NCI-H69 (cell line): ENCODE measurements around the gene CLDN24.

ENCODE experiments used
- DNase-seq: peaks from one replicate; lab custom pipeline; 2025; lab: John Stamatoyannopoulos, UW

Gene CLDN24

DNA sequence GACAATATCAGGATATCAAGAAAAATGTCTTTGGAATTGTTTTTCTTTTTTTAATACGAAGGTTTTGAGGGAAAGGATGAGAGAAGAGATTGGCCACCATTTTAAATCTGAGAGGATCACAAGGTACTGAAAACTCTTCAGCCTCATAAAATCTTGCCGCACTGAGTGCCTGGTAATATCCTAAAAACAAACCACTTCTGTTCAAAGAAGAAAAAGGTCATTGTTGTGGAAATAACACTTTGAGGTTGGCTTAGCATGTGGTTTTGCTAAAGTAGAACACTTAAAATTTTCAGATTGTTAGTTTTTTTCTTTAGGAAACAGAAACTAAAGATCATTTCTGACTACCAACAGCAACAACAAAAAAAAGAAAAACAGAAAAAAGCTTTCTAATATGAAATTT, 1.1 kb downstream of the CLDN24 start:
- no peak for DNase-seq

DNA sequence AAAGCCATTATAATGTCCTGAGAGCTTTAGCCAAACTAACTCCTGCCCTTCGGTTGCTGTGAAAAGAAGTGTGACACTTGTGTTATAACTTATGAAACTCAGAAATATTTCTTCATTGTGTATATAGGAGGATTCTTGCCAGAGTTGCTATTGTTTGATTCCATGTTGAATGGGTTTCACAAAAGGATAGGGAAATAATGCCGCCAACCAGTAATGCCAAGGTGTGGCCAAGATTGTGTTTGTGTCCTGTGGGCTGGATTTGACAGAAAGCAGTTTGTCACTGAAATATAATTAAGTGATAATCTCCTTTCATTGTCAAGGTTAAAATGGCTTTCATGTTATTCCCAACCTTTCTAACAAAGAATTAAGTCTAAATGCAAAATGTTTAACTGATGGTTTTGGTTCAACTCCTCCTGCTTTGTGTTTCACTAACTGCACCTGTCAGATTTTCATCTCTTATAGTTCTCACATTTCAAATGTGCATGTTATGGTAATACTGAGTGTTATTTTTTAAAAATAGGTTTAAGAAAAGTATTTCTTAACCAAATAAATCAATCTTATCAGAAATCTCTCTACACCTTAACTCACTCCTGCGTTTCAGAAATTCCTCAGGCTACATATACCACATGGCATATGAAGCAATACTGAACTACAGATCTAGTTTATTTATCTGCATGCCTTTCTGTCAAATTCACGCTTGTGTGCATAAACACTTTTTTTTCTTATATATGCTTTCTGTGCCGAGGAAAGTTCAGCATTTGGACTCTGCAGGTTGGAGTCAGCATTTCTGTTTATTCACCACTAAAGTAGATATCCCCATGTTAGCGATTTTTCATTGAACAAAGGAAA, 1.8 kb downstream of the CLDN24 start, which contains the start of gene CLDN22:
TSS of gene CLDN22 (minus strand) at position 66 of the 849 bp plus-strand sequence. CDS start at position 8, 58 bp downstream.
- no peak for DNase-seq

DNA sequence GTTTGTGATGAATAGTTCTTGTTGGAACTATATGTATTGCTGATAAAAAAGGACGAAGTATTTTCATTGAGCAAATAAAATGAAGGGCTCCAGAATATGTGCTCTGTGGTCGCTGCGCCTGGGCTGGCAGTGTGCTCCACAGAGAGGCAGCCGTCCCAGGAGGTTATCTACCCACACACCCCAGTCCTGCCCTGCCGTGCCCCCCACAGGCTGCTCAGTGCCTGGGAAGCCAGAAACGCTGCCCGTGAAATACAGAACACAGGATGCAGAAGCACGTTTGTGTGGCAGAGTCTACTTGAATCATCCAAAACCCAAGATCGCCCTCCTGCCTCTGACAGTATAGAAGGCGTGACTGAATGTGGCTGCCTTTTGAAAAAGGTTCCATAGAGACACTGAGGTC, 3.6 kb downstream of the CLDN24 start:
- no peak for DNase-seq

DNA sequence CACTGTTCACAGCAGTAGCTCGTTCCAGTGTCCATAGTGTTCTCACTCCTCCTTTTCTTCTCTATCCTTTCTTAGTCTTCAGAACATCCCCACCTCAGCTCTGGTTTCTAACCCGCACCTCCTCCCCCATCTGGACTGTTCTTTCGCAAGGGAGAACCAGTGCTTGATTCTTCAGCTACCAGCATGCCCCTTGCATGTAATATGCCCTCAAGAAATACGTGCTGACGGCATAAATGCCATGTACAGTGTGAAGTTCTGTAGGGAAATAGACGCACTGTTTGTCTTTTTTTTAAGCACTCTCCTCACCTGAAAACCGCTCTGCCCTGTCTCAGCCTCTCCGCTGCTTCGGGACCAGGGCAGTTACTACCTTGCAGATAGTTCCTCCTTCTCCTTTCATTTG, 7.4 kb downstream of the CLDN24 start:
- DNase-seq = no peak

DNA sequence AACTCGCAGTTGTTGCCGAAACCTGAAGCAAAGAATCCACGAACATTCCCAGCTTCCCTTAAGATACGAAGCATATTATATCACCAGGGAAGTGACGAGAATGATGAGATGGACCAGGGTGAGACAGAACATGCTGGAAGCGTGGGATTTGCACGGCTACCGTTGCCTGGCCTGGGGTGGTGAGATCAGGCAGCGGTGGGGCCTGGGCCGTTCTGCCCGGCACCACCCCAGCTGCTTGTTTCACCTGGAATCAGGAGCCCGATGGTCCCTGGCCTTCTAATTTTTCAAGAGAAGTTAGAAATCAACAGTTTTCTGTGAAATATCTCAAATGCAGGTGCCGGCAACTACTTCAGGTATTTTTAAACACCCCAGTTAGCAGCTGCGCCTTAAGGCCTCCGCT, 7.9 kb downstream of the CLDN24 start:
- DNase-seq = no peak

DNA sequence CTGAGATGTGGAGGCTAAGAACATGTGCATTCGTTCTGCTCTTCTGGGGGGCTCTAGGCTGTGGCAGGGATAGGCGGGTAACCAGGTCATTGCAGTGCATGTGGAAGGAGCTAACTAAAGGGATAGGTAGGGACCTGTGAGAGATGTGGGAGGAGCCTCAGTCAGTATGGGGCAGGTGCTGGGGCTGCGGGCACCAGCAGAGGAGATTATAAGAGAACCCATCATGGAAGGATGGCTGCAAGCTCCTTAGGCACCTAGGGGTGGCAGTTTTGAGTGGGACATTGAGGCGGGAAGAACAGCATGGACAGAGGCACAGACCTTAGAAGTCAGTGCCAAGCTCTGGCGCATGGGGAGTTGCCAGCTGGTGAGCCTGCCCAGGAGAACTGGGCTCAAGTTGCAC, 9.4 kb downstream of the CLDN24 start:
- DNase-seq = no peak

DNA sequence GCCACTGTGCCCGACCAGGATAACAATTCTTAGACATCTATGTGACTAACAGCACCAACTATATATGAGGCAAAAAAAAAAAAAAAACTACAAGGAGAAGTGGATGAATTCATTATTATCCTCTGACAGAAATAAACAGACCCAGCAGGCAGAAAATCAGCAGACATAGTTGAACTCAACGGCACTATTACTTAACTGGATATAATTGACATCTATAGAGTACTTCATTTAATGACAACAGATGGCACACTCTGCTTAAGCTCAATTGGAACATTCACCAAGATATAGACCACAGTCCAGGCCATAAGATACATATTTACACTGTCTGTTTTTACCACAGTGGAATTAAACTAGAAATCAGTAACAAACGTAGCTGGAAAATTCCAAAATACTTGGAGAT, 15.4 kb downstream of the CLDN24 start:
- peak; percentile 86 for DNase-seq

DNA sequence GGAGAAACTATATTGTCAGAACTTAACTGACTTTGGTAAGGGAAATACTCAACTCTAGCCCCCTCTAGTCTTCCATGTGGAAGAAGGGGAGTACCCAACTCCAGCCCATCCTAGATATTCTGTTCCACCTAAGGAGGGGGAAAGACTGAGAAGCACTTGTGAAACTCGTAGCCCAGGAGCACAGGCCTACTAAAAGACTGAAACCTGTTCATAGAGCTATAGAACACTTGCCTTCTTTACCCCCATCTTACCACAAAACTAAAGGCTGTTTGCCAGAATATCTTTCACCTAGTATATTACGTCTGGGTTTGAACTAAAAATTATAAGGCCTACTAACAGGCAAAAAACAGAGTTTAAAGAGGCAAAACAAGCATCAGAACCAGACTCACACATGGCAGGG, 17.7 kb downstream of the CLDN24 start:
- no peak for DNase-seq

DNA sequence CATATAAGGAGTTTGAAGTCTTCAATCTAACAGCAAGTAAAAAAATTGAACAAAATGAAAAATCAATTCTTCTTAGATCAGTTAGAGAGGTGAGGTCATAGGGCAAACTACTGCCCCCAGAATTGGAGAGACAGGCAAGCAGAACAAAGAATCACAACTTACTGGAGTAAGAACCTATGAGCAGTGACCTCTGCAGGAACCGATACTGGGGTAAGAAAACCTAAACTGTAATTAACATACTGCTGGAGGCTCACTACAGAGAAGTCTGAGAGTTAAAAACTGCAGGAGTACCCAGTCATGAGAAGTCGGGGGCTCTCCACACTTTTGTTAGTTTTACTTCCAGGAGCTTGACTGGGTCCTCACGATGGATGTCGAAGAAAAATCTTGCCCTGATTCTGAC, 18.2 kb downstream of the CLDN24 start:
- no peak for DNase-seq

DNA sequence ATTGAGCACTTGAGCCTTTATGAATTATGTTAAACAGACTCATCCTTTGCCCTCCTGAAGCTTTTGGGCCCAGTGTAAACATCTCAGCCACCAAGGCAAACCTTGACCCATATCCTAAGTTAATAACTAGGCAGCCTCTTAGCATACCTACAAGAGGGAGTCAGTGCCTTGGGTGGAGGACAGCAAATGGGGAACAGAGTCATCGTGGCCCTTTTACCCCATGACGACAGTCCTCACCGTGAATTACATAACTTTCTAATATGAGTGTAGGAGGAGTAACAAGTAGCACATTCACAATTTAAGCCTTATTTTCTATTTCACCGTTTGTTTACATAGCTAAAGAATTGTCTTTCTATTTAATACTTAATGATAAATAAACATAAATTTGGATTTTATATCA, 18.9 kb downstream of the CLDN24 start:
- DNase-seq = no peak

DNA sequence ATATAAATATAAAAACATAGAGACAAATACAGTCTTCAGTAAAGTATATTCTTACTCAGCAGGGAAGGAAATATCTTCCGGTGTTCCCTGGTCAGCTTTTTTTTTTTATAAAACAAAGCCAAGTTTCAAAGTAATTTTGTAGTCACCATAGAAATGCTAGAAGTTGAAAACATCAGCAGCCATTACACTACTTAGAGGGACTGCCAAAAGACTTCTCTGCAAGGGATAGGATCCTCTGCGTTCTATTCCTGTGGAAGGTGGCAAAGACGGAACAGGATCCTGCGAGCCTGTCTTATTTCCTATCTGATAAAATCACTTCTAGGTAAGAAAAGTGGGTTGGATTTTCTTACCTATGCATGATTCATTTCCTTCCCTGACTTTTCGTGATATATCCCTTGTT, 21.6 kb downstream of the CLDN24 start:
- no peak for DNase-seq

DNA sequence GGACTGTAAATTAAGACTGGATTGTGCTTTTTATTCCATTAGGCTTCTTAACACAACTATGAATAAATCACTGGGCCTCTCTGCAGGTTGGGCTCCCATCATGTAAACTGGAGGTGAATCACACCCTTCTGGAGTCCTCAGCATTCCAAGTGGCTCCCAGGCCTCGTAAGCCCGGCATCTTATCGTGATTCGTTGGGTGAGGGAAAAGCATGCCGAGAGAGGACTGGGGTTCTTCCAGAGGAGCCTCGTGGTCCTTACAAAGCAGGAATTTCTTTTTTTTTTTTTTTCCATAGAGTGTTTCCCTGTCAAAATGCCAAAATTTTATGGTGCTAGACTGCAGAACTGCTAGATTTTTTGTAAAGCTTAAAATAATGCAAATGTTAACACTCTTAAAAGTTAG, 22.2 kb downstream of the CLDN24 start:
- DNase-seq = no peak

DNA sequence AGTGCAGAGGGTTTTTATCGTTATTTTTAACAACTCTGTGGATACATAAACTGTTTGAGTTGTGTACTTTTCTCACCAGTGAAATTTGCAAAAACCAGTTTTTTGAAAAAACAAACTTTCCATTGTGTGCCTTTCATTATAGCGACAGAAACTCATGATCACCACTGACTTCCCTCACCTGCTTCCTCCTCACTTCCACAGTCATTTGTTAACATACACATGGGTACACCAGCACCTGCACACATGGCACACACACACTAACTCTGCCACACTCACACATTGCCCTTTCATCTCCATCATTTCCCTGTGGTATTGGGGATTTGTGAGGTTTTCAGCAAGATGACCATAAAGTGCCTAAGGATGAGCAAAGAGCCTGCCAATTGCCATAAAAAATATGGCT, 22.8 kb downstream of the CLDN24 start:
- no peak for DNase-seq

DNA sequence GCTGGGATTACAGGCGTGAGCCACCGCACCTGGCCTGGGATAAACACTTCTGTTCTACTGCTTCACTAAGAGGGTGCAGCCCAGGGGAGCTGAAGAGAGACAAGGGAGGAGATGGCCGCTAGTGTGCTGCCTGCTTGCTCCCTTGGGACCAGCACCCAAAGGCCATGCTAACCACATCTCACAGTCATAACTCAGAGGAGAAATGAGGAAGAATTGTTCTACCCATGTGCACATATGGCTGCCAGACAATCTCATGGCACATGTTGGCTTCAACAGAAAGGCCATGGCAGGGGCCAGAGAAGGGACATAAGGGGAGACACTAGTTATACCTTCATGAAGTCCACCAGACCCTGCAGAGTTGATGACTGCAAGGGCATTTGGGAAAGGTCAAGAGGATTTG, 24.6 kb downstream of the CLDN24 start:
- DNase-seq = no peak

DNA sequence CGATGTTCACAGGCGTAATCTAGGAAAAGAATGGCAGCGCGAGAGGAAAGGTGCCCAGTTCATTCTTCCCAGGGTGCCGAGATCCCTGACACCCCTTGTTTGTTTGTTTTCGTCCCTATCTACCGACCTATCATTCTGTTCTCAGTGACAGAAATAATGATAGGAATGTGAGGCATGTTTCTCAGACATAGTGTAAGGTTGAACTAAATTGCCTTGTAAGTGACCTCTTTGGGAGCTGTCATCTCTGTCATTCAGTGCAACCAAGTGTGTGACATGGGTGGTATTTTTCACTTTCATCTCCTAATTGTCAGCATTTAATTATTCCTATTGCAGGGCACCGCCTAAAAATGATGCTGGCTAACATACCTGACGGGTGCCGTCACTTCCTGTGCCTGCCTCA, 26.5 kb downstream of the CLDN24 start:
- no peak for DNase-seq

DNA sequence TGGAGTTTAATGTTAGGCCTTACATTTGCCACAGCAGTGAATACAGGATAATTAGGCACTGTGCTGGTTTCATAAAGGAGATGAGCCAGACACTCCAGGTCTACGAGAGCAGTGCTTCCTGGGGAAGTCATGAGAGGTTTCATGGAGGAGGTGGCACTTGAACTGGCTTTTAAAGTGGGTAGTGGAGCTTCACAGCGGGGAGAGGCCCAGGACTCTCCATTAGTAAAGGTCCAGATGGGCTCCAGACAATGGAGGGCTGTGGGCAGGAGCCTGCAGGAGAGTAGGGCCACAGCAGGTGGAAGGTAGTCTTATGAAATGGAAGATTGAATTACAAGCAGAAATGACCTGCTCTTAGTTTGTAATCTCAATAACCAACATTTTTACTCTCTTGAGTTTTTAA, 31.2 kb downstream of the CLDN24 start:
- DNase-seq = peak; percentile 89

DNA sequence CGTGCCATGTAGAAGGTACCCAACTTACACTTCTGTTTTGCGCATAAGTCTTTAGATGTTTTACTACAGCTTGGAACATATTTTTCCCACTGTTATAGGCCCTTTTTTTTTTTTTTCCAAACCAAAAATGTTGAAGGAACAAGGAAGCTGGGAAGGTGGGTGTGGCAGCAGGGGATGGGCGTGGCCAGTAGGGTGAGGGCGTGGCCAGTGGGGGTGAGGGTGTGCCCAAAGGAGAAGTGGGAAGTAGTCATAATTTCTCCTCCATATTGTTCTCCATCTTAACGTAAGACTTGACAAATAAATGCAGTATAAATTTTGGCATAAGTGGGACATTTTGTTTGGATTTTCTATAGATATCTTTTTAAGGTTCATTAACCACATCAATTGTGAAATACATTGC, 32.5 kb downstream of the CLDN24 start:
- DNase-seq = no peak

DNA sequence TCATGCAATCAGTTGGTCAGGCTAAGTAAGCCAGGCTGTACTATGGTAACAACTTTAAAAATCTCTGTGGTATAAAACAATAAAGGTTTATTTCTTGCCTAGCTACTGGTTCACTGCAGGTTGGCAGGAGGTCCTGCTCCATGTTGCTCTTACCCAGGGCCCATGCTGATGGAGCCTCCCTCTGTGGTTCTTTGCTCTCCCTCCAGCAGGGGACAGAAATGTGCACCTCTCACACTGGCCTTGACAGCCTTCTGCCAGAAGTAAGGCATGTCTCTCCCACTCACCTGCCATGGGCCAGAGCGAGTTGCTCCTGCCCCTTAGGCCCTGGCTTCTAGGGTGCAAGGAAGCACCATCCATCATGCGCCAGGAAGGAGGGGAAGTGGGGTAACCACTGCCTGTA, 33.3 kb downstream of the CLDN24 start:
- DNase-seq = peak; percentile 31

DNA sequence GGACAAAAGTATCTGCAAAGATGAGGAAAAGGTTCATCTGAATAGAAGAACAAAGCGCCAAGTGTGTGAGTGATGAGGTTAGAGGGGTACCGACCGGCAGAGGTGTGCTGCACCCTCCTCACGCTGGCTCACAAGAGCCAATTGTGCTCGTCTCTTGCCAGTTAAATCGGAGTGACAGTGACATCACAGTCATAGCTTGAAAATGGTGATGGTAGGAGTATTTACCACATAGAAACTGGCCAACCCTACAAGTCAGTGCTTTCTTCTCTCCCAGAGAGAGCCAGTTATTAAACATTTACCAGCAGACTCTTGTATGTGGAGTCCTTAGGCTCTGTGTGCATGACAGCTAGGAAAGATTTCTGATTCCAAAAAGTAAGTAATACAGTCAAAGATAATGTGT, 34.5 kb downstream of the CLDN24 start:
- no peak for DNase-seq

DNA sequence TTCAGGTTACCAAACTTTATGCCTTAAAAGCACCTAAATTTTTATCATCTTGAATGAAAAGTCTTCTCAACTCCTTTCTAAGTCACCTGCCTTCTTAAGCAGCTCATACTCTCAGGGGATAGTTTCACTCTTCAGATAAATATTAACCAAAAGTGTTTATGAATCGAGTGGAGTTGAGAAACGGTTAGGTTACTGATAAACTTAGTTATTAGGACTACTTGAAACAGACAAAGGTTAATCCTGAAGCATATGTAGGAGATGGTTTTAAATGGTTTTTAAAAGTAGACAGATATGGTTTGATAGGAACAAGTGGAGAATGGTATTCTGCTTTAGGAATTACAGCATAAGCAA, 34.9 kb downstream of the CLDN24 start:
- no peak for DNase-seq

DNA sequence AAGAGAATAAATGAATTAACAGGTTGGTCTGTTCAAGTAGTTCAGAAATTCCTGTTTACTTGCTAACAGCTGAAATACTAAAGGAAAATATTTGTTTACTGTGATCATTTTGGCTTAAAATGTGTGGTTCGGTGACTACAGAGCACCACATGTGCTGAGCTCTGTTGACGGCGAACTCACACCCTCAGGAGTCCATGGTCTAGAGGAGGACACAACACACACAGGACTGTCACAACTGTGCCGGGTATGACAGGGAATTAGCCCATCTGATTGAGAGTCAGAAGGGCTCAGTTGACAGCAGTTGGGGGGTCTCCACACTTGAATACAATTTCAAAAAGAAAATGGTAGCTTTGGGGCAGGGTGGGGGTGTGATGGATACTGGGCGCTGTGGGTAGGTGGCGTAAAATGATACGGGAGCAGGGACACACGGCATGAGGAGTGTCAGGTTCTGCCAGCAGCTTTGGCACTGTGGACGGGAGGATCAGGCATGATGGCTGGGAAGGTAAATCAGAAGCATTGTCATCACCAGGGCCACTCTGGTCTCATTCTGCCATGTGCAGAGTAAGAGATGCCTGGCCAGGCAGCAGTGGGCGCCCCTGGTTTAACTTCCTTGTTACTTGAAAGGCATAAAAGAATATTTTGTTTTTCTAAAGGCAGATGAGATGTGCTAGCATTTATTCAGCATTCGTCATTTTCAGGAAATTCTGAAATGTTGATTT, 35.5 kb downstream of the CLDN24 start:
- no peak for DNase-seq

DNA sequence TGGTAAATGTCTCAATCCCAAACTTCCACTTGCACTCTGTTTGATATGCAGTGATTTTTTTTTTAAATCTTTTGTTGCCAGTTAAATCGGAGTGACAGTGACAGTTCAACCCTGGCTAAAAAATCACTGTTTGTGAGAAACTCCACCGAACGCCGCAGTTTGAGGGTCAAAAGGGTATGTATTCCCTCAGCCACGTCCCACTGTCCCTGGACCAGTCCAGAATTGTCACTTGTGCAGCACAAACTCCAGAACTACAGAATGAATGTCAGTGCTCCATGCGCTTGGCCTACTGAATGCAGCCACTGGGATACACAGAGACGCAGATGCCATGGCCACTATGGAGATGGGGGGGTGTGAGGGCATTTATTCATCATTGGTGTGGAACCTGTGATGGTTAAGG, 36.3 kb downstream of the CLDN24 start:
- DNase-seq = no peak

DNA sequence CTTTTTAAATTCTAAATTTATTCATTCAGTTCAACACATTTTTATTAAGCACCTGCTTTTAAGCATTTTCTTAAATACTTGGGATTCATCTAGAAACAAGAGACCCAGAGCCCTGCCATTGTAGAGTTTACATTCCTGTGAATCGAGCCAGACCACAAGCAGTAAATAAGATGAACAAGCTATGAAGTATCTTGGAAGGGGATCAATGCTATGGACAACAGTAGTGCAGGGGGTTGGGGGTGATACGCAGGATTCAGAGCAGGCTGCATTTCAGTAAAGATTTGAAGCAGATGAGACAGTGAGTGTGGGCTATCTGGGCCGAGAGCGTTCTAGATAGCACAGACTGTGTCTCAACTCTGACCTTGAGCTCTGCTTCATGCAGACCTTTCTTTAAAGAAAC, 37.3 kb downstream of the CLDN24 start:
- DNase-seq = no peak
